ENCODE results near the gene LARP4. TPM values are rescaled to one million over a fixed set of nuclear protein-coding genes. Genes with fewer than 3 reads are reported as not detected.
"Not testable (repeated sequence)": the region's sequence is repeated elsewhere in the genome, so short reads cannot be mapped to it uniquely, and the experiment has no call there.

The LARP4 gene
- total RNA-seq, 2 experiments from 2014 or later, result 59.2 to 60.1 TPM

DNA sequence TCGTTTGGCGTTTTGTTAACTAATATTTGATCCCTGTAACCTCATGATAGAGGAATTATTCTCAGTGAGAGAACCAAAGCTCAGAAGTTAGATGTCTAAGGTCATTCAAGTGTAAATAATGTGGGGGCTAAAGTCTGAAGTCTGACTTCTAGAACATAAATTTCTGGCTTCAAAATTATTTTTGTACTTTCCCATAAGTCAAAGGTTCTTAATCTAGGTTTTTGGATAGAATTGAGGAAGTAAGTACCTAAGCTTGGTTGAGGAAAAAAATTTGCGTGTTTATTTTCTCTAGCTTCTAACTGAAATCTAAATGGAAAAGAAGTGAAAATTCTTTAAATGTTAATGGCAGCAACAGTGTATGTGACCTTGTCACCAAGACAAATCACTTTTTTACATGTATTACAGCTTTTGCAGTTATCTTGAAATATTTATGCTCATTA, 2.3 kb downstream of the LARP4 start:
- DNase-seq (no peak), ATAC-seq (no peak)
- Mint-ChIP-seq H3K27me3 (ENCODE audit: low read depth) (no peaks in the 10 kb centered on the region), H3K36me3 (ENCODE audit: low read depth) (peaks cover 11% of the 10 kb centered on the region), H3K27ac (no peak overlapping the region), H3K4me1 (ENCODE audit: low read depth) (peaks cover 25% of the 10 kb centered on the region), H3K4me3 (peak overlapping the region; percentile 95), H3K9me3 (ENCODE audit: insufficient read depth) (no peaks in the 10 kb centered on the region)
- CTCF ChIA-PET, result interaction anchor here (1.2 to 1.7 kb wide), 2 partner anchors 17 to 292 kb away, joined by 3 to 6 read pairs; partner anchors contain the start of gene COX14
- POLR2A ChIA-PET, result interaction anchor here (0.6 to 0.7 kb wide), 2 partner anchors 494 to 836 kb away, joined by 3 to 4 read pairs; no protein-coding TSS in a partner anchor

DNA sequence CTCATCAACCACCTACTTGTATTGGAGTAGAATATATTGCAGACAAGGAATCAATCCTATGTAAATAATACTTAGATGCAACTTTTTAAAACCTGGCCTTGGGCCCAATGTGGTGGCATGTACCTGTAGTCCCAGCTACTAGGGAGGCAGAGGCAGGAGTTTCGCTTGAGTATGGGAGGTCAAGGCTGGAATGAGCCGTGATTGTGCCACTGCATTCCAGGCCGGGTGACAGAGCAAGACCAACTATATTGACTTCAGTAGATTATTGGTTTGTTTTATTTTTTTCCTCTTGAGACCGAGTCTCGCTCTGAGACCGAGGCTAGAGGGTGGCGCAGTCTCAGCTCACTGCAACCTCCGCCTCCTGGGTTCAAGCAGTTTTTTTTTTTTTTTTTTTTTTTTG, 3.6 kb downstream of the LARP4 start:
- Mint-ChIP-seq H3K36me3 (ENCODE audit: low read depth) (peaks cover 13% of the 10 kb centered on the region), H3K27me3 (ENCODE audit: low read depth) (no peaks in the 10 kb centered on the region), H3K4me1 (ENCODE audit: low read depth) (peaks cover 22% of the 10 kb centered on the region), H3K27ac (no peak overlapping the region), H3K4me3 (no peak overlapping the region), H3K9me3 (ENCODE audit: insufficient read depth) (no peaks in the 10 kb centered on the region)
- DNase-seq (no peak), ATAC-seq (no peak)
- CTCF ChIA-PET, result no interaction called here
- POLR2A ChIA-PET, result no interaction called here

DNA sequence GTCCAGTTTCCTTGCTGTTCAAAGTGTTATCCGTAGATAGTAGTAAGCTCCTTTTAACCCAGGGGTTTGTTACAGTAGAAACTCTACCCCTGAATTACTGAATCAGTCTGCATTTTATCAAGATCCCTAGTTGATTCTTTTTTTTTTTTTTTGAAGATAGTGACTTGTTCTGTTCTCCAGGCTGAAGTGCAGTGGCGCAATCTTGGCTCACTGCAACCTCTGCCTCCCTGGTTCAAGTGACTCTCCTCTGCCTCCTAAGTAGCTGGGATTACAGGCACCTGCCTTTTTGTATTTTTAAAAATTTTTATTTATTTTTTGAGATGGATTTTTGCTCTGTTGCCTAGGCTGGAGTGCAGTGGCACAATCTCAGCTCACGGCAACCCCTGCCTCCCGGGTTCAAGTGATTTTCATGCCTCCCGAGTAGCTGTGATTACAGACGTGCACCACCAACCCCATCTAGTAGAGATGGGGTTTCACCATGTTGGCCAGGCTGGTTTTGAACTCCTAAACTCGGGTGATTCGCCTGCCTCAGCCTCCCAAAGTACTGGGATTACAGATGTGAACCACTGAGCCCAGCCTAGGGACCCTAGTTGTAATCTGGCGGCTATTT, 10.5 kb downstream of the LARP4 start:
- no peak overlapping the region for H3K4me3 Mint-ChIP-seq
- H3K36me3 Mint-ChIP-seq (ENCODE audit: low read depth), result peaks cover 8% of the 10 kb centered on the region
- ChIA-PET CTCF (no interaction called here), POLR2A (no interaction called here)
- no peaks in the 10 kb centered on the region for H3K27me3 Mint-ChIP-seq (ENCODE audit: low read depth)
- H3K9me3 Mint-ChIP-seq (ENCODE audit: insufficient read depth), result no peaks in the 10 kb centered on the region
- ATAC-seq (no peak), DNase-seq (no peak)
- H3K4me1 Mint-ChIP-seq (ENCODE audit: low read depth), result peaks cover 2% of the 10 kb centered on the region
- no peak overlapping the region for H3K27ac Mint-ChIP-seq

DNA sequence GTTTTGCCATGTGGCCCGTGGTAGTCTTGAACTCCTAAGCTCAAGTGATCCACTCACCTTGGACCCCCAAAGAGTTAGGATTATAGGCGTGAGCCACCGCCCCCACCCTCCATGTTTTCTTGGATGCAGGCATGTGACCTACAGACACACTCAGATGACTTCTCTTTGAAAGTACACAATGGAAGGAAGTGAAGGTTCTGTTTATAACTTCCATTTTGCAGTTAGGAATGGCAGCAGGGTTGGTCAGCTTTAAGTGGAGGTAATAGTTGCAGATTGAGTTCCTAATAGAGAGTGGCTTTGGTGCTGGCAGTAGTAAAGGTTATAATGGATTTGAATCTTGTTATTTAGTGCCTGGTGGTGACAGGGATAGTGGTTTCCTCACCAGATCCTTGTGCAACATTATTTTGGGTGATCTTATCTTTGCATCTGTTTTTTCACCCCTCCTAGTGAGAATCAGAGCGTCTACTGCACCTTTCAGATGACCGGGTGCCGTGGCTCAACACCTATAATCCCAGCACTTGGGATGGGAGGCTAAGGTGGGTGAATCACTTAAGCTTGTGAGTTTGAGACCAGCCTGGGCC, 15.3 kb downstream of the LARP4 start:
- Mint-ChIP-seq H3K27ac (no peak overlapping the region), H3K4me1 (ENCODE audit: low read depth) (peaks cover 6% of the 10 kb centered on the region), H3K27me3 (ENCODE audit: low read depth) (no peaks in the 10 kb centered on the region), H3K36me3 (ENCODE audit: low read depth) (peaks cover 14% of the 10 kb centered on the region), H3K9me3 (ENCODE audit: insufficient read depth) (no peaks in the 10 kb centered on the region), H3K4me3 (no peak overlapping the region)
- peak; percentile 7 for DNase-seq
- POLR2A ChIA-PET, result no interaction called here
- no peak for ATAC-seq
- CTCF ChIA-PET, result no interaction called here

DNA sequence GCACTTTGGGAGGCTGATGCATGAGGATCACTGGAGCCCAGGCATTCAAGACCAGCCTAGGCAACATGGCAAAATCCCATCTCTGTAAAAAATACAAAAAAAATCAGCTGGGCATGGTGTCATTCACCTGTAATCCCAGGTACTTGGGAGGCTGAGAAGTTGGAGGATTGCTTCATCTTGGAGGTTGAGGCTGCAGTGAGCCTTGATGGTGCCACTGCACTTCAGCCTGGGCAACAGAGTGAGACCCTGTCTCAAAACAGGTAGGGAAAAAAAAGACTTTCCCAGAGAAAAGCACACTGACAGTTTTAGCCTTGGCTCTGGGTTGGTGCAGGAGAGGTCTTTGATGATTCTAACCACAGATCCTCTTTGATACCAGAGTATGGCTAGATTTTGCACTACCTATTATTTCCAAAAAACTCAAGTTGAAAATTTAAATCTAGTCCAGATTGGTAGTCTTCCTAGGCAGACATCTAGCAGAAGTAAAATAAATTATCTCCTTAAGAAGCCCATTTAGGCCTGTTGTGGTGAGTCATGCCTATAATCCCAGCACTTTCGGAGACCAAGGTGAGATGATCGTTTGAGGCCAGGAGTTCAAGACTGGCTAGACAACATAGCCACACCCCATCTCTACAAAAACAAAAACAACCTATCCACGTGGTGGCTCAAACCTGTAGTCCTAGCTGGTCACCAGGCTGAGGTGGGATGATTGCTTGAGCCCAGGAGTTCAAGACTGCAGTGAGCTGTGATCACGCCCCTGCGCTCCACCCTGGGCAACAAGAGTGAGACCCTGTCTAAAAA, 18.6 kb downstream of the LARP4 start:
- H3K27me3 Mint-ChIP-seq (ENCODE audit: low read depth), result no peaks in the 10 kb centered on the region

DNA sequence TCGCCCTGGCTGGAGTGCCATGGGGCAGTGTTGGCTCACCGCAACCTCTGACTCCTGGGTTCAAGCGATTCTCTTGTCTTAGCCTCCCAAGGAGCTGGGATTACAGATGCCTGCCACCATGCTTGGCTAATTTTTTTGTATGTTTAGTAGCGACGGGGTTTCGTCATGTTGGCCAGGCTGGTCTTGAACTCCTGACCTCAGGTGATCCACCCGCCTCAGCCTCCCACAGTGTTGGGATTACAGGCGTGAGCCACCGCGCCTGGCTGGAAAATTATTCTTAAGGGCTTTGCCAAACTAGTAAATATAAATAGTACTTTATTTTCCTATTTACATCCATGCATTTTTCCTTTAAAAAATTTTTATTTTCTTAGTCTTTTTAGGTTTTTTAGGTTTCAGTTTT, 22.2 kb downstream of the LARP4 start:
- H3K27me3 Mint-ChIP-seq (ENCODE audit: low read depth); H3K4me3 Mint-ChIP-seq; CTCF ChIA-PET; H3K36me3 Mint-ChIP-seq (ENCODE audit: low read depth); ATAC-seq; H3K9me3 Mint-ChIP-seq (ENCODE audit: insufficient read depth); DNase-seq; H3K27ac Mint-ChIP-seq: not testable (repeated sequence)
- POLR2A ChIA-PET, result interaction anchor here (0.7 kb wide), 1 partner anchor 359 kb away, joined by 3 read pairs; no protein-coding TSS in a partner anchor
- peaks cover 11% of the 10 kb centered on the region for H3K4me1 Mint-ChIP-seq (ENCODE audit: low read depth)

More for the DNA sequence above, 18.6 kb downstream of the LARP4 start:
- no peak for ATAC-seq
- CTCF ChIA-PET, result interaction anchor here (1.0 to 1.4 kb wide), 2 partner anchors 17 to 307 kb away, joined by 3 read pairs; partner anchors contain the start of gene COX14
- peaks cover 7% of the 10 kb centered on the region for H3K4me1 Mint-ChIP-seq (ENCODE audit: low read depth)
- POLR2A ChIA-PET, result no interaction called here
- no peak for DNase-seq
- H3K36me3 Mint-ChIP-seq (ENCODE audit: low read depth), result peaks cover 17% of the 10 kb centered on the region
- no peak overlapping the region for H3K4me3 Mint-ChIP-seq
- H3K9me3 Mint-ChIP-seq (ENCODE audit: insufficient read depth), result no peaks in the 10 kb centered on the region
- H3K27ac Mint-ChIP-seq, result no peak overlapping the region

DNA sequence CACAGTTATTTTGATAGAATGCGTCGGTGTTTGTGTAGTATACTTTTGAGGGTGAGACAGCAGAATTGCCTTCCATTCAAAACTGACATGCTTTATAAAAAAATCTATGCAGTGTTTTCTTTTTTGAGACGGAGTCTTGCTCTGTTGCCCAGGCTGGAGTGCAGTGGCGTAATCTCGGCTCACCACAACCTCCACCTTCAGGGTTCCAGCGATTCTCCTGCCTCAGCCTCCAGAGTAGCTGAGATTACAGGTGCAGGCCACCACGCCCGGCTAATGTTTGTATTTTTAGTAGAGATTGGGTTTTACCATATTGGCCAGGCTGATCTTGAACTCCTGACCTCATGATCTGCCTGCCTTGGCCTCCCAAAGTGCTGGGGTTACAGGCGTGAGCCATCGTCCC, 22.7 kb downstream of the LARP4 start:
- H3K9me3 Mint-ChIP-seq (ENCODE audit: insufficient read depth); ATAC-seq; H3K27me3 Mint-ChIP-seq (ENCODE audit: low read depth); H3K36me3 Mint-ChIP-seq (ENCODE audit: low read depth); H3K4me1 Mint-ChIP-seq (ENCODE audit: low read depth); H3K4me3 Mint-ChIP-seq; H3K27ac Mint-ChIP-seq; DNase-seq; CTCF ChIA-PET: not testable (repeated sequence)
- POLR2A ChIA-PET, result interaction anchor here (0.7 kb wide), 1 partner anchor 358 kb away, joined by 3 read pairs; no protein-coding TSS in a partner anchor

DNA sequence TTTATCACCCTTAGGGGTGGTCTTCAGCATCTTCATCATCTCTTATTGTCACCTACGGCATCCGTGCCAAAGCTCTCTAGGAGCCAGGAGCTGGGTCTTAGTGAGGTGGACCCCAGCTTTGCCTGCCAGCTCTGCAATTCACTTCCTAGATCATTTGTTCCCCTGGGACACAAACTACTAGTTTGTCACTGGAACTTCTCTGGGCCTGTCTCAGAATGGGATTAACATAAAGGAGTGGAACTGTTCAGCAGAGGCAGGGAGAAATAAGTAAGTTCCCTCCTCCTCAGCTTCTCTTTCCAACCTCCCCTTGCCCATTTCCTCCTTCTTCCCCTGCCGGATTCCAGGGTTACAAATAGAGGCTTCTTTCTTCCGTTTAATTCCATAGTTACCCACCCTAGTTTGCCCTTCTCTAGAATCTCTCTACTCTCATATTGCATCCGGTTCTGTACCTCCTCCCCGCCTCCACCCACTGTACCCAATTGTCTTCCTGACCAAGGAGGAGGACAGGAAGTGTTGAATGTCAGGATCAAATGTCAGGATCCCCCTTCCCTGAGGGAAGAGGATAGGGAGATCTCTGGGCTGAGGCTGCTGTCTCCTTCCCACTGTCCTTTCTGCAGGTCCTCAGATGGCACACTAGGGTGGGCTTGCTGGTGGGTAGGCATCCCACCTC, 25.0 kb downstream of the LARP4 start:
- POLR2A ChIA-PET, result interaction anchor here (0.7 kb wide), 1 partner anchor 43 kb away, joined by 3 read pairs; no protein-coding TSS in a partner anchor
- Mint-ChIP-seq H3K4me3 (no peak overlapping the region), H3K27ac (no peak overlapping the region), H3K36me3 (ENCODE audit: low read depth) (peaks cover 18% of the 10 kb centered on the region), H3K9me3 (ENCODE audit: insufficient read depth) (no peaks in the 10 kb centered on the region), H3K4me1 (ENCODE audit: low read depth) (peaks cover 5% of the 10 kb centered on the region), H3K27me3 (ENCODE audit: low read depth) (no peaks in the 10 kb centered on the region)
- no peak for ATAC-seq
- DNase-seq, result no peak
- CTCF ChIA-PET, result no interaction called here

DNA sequence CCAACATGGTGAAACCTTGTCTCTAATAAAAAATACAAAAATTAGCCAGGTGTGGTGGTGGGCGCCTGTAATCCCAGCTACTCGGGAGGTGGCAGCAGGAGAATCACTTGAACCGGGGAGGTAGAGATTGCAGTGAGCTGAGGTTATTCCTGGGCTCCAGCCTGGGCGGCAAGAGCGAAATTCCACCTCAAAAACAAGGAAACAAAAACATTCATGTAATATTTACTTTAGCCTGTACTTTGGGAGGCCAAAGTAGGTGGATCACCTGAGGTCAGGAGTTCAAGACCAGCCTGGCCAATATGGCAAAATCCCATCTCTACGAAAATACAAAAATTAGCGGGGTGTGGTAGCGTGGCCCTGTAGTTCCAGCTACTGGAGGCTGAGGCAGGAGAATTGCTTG, 31.0 kb downstream of the LARP4 start:
- ATAC-seq; H3K4me3 Mint-ChIP-seq; H3K4me1 Mint-ChIP-seq (ENCODE audit: low read depth); POLR2A ChIA-PET; CTCF ChIA-PET; H3K9me3 Mint-ChIP-seq (ENCODE audit: insufficient read depth); H3K27ac Mint-ChIP-seq; DNase-seq; H3K27me3 Mint-ChIP-seq (ENCODE audit: low read depth): not testable (repeated sequence)
- H3K36me3 Mint-ChIP-seq (ENCODE audit: low read depth), result peaks cover 51% of the 10 kb centered on the region

DNA sequence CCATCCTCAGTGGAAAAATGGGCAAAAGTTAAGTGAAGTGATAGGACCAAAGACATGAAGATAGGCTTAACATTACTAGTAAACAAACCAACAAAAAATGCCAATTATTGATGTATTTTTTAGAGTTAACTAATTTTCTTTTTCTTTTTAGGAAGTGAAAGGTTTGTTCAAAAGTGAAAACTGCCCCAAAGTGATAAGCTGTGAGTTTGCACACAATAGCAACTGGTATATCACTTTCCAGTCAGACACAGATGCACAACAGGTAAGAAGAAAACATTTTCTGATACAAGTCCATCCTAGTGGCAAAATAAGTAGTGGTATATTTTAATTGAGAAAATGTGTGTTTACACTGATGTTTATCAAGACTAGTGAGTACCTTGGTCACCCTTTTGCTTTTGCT, 39.6 kb downstream of the LARP4 start:
- H3K27ac Mint-ChIP-seq, result no peak overlapping the region
- no peaks in the 10 kb centered on the region for H3K27me3 Mint-ChIP-seq (ENCODE audit: low read depth)
- ChIA-PET POLR2A (no interaction called here), CTCF (no interaction called here)
- DNase-seq, result no peak
- no peak overlapping the region for H3K4me3 Mint-ChIP-seq
- H3K36me3 Mint-ChIP-seq (ENCODE audit: low read depth), result peaks cover 50% of the 10 kb centered on the region
- no peak for ATAC-seq
- H3K9me3 Mint-ChIP-seq (ENCODE audit: insufficient read depth), result no peaks in the 10 kb centered on the region
- no peaks in the 10 kb centered on the region for H3K4me1 Mint-ChIP-seq (ENCODE audit: low read depth)

DNA sequence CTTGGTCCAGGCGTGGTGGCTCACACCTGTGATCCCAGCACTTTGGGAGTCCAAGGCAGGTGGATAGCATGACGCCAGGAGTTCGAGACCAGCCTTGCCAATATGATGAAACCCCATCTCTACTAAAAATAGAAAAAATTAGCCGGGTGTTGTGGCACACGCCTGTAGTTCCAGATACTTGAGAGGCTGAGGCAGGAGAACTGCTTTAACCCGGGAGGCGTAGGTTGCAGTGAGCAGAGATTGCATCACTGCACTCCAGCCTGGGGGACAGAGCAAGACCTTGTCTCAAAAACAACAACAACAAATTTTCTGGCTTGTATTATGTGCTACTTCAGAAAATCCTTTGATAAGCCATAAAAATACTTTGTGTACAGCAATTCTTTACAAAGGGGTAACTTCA, 41.1 kb downstream of the LARP4 start:
- CTCF ChIA-PET, result no interaction called here
- Mint-ChIP-seq H3K9me3 (ENCODE audit: insufficient read depth) (no peaks in the 10 kb centered on the region), H3K4me3 (no peak overlapping the region), H3K4me1 (ENCODE audit: low read depth) (no peaks in the 10 kb centered on the region), H3K27me3 (ENCODE audit: low read depth) (no peaks in the 10 kb centered on the region), H3K27ac (no peak overlapping the region), H3K36me3 (ENCODE audit: low read depth) (peaks cover 43% of the 10 kb centered on the region)
- DNase-seq, result no peak
- POLR2A ChIA-PET, result no interaction called here
- ATAC-seq, result no peak

Data from activated CD8-positive, alpha-beta T cell treated with anti-CD3 and anti-CD28 coated beads, Interleukin-2, amount 10 ng/mL, durations not matched to agents 7 days and 5 days (primary cell).